GM19455 (cell line): Measurements from ENCODE around the gene KIF3B.
"Not testable (repeated sequence)": the region's sequence is repeated elsewhere in the genome, so short reads cannot be mapped to it uniquely, and the experiment has no call there.

Experiments used
- ATAC-seq: cut with Tn5 transposase; IDR thresholded peaks from one replicate; pipeline ENCODE4 v1.9.1; 2021; ENCODE audit not compliant: unreplicated experiment

KIF3B gene

GRCh38 chr20:32292548-32292947 is 15.1 kb downstream of the KIF3B start:
- ATAC-seq: no peak

DNA sequence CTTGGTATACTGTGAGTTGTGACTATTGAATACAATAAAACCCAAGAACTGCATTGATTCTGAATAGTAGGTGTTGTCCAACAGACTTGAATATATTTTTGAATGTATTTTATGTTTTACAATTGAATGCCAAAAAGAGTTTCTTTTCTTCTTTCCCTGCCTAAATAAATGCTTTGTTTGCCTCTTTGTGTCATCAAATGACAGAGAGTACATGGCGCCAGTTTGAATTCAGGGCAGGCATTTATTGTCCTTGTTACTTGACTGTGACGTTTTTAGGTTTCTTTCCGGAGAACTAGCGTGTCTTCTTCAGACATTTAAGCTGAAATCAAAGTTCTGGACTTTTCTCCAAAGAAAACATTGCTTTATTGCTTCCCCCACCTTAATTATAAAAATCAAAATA is 16.6 kb downstream of the KIF3B start:
- no peak for ATAC-seq

- no peak for ATAC-seq
Observed at GRCh38 chr20:32296412-32296811, 19.0 kb downstream of the KIF3B start.

DNA sequence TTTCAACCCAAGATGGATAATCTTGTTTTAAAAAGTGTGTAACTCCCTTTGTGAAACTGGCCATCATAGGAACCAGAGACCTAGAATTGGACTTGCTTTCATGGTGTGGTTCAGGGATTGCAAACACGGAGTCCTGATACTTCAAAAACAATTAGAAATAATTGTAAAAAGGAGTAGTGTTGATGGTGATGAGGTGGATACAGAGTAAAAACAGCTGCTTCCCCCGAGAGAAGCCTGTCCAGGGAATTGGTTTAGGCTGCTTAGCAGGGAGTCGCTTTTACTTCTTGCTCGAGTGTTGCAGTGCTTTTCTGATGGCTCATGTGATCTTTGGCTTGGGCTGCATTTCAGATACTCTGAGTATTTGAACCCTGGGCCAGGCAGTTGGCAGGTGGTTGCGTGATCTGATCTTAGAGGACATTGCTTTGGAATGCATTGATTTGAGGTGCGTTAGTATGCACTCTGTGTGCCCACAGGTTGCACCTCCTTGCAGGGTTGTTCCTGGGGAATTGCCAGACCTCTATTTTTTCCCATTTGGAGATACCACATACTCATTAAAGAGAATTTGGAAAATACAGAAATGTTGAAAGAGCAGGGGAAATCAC is 19.5 kb downstream of the KIF3B start:
- no peak for ATAC-seq

- no peak for ATAC-seq
Observed at GRCh38 chr20:32297439-32297838, 20.0 kb downstream of the KIF3B start.

- ATAC-seq: no peak
Observed at GRCh38 chr20:32300647-32301046, 23.2 kb downstream of the KIF3B start.

DNA sequence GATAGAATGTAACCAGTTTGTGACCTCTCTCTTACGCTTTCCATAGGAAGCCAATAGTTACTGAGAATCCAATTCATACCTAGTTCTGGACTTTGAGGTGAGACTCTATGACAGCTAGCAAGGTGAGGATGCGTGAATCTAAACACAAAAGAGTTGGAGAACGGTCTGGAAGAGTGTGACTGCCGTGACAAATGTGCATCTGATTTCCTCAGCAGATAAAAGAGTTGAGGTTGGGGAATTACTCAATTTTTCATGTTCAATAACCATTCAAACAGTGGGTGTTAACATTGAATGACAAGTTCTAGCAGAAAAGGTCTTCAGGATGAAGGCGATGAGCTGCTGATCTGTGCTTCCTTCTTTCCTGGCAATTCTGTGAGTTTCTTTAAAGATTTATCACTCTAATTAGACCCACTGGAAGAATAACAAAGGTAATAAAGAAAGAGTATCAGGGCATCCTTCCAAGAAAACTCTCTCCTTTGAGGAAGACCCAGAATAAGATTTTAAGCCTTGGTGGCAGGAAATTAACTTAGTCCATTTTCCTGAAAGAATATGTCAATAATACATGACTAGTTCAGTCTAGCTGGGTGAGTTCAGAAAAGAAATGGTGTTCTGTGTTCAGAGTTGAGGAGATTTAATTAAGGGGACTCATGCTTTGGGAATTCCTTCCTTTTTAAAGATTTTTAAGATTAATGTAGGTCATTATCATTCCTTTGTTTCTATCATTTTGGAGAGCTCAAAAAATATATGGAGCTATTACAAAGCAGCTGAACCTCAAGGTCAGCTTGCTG is 24.5 kb downstream of the KIF3B start:
- ATAC-seq: no peak

GRCh38 chr20:32302507-32302872 is 25.0 kb downstream of the KIF3B start:
- no peak for ATAC-seq

GRCh38 chr20:32304131-32304746 is 26.8 kb downstream of the KIF3B start:
- ATAC-seq: no peak

GRCh38 chr20:32312718-32313424 is 35.4 kb downstream of the KIF3B start:
- no peak for ATAC-seq

- no peak for ATAC-seq
Observed at GRCh38 chr20:32314768-32315167, 37.3 kb downstream of the KIF3B start.

DNA sequence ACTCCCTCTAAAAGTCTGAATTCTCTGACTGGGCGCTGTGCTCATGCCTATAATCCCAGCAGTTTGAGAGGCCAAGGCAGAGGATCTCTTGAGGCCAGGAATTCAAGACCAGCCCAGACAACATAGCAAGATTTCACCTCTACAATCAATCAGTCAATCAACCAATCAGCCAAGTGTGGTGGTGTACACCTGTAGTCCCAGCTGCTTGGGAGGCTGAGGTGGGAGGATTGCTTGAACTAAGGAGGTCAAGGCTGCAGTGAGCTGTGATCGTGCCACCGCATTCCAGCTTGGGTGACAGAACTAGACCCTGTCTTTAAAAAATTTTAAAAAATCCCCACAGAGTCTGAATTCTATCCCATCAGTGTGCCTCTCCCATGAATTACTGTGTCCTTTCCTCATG is 37.9 kb downstream of the KIF3B start:
- no peak for ATAC-seq

- no peak for ATAC-seq
Observed at GRCh38 chr20:32315891-32316290, 38.4 kb downstream of the KIF3B start.

DNA sequence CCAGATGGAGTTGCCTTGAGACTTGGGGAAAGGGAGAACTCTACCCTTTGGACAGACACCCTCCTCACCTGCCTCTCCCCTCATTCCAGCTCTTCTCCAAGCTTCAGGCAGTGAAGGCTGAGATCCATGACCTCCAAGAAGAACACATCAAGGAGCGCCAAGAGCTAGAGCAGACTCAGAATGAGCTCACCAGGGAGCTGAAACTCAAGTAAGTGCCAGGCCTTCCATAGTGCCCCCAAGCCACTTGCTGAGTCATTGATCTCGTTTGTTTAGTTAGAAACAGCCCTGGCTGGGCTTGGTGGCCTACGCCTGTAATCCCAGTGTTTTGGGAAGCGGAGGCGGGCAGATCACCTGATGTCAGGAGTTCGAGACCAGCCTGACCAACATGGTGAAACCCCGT is 39.2 kb downstream of the KIF3B start:
- ATAC-seq: no peak

- ATAC-seq: no peak
Observed at GRCh38 chr20:32319100-32319499, 41.6 kb downstream of the KIF3B start.

DNA sequence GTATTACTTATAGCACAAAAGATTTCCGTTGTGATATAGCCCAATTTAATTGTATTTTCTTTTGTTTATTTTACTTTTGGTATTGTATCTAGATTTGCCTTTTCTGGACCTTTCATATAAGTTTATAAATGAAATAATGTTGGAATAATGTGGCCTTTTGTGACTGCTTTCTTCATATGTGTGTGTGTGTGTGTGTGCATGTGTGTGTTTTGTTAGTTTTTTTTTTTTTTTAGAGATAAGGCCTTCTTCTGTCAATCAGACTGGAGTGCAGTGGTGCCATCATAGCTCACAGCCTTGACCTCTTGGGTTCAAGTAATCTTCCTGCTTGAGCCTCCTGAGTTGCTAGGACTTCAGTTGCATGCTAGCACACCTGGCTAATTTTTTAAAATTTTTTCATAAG is 42.9 kb downstream of the KIF3B start:
- no peak for ATAC-seq

DNA sequence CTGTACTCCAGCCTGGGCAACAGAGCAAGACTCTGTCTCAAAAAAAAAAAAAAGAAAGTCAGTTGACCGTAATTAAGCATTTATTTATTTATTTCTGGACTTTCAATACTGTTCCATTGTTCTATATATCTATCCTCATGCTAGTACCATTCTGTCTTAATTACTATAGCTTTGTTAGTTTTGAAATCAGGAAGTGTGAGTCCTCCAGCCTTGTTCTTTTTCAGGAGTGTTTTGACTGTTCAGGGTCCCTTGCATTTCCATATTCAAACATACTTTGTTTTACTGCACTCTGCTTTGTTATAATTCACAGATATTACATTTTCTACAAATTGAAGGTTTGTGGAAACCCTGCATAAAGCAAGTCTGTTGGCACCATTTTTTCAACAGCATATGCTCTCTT is 43.9 kb downstream of the KIF3B start:
- no peak for ATAC-seq

DNA sequence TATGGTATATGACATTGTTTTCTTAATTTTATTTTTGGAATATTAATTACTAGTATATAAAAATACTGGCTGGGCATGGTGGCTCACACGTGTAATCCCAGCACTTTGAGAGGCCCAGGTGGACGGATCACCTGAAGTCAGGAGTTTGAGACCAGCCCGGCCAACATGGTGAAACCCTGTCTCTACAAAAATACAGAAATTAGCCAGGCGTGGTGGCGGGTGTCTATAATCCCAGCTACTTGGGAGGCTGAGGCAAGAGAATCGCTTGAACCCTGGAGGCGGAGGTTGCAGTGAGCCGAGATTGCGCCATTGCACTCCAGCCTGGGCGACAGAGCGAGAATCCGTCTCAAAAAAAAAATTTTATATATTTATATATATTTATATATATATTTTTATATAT is 44.8 kb downstream of the KIF3B start:
- ATAC-seq: not testable (repeated sequence)

DNA sequence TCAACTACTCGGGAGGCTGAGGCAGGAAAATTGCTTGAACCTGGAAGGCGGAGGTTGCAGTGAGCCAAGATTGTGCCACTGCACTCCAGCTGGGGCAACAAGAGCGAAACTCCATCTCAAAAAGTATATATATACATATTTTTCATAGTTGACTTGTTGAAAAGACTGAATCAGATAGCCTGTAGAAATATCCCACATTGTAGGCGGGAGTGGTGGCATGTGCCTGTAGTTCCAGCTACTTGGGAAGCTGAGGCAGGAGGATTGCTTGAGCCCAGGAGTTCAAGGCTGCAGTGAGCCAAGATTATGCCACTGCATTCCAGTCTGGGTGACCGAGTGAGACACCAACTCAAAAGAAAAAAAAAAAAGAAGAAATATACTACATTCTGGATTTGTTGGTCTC is 46.3 kb downstream of the KIF3B start:
- not testable (repeated sequence) for ATAC-seq

- ATAC-seq: no peak
Observed at GRCh38 chr20:32325706-32326503, 48.5 kb downstream of the KIF3B start.

GRCh38 chr20:32326504-32326845 is 49.0 kb downstream of the KIF3B start:
- ATAC-seq: no peak
